Measurements from ENCODE around the gene LMCD1.

The LMCD1 gene

DNA sequence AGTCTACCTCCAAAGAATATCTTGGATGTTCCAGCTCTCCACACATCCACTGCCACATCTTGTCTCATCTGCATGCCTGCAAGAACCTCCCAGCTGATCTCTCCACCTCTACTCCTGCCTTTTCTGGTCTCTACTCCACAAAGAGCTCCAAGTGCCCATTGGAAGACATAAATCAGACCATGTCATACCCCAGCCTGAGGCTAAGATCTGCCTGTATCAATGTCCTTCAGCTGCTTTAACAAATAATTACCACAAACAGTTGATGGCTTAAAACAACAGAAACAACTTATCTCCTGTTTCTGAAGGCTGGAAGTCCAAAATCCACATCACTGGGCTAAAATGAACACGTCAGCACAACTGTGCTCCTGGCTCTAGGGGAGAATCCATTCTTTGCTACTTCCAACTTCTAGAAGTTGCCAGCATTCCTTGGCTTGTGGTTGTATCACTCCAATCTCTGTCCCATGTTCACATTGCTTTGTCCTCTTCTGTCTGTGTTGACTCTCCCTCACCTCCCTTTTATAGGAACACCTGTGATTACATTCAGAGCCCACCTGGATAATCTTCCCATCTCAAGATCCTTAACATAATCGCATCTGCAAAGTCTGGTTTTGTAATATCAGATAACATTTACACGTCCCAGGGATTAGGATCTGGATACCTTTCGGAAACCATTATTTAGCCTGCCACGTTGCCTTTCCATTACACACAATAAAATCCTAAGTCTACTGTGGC lies 17.0 kb upstream of the LMCD1 start:
- no peak for DNase-seq (ENCODE audit: low spot score)

DNA sequence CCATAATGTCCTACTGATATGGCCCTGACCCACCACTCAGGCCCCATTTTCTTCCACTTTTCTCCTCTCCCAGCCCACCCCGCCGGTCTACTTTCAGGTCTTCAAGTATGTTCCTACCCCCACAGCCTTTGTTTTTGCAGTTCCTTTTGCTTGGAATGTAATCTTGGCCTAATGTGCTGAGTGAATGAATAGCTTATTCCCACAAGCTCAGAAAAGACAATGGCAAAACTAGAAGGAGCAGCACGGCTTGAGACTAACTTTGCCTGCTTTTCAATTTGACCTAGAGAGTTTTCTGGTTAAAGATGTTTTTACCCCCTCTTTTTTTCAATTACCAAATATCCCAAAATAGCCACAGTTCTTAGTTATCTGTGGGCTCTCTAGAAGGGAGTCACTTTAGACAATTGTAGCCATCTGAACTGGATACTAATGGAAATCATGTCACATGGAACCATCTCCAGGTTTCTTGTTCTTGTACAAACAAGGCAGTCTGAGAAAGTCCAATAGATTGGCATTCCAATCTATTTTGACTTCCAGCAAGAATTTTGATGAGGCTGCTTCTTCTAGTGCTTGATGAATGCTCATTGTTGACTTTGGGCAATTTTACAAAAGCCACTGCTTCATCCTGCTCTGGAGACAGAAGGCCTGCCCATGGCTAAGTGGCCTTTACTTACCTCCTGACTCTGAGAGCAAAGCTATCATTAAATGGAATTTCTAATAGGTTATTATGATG lies 16.3 kb upstream of the LMCD1 start:
- no peak for DNase-seq (ENCODE audit: low spot score)

DNA sequence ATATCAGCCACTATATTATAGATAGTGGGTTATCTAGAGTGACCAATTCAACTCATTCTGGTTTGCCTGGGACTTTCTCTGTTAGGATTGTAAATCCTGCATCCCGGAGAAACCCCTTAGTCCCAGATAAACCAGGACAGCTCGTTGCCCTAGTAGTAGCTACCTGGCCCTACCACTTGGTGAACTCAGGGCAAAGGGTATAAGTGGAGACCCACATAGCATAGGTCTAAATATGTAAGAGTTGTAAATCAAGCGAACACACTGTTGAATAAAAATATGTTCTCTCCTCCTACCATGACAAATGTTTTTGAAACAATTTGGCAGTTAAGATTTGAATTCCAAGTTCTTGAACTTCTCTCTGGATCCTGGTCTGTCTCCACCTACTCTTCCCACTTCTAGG lies 15.7 kb upstream of the LMCD1 start:
- DNase-seq (ENCODE audit: low spot score) = no peak

DNA sequence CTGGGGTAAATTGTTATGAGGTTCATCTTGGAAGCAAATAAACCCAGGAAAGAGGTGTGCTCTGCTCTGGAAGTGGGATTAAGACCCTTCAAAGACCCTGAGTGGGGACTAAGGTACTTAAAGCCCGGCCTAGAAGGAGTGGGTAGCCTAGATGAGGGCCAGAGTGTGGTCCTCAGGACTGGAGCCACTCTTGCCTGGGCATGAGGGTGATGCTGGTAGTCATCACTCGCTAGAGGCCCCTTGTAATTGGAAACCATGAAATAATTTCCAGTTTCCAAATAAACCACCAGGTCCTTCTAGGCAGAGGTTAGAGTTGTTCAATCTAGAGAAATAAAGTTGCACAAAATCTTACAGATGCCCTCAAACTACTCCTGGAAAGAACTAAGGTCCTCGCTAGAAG lies 15.2 kb upstream of the LMCD1 start:
- no peak for DNase-seq (ENCODE audit: low spot score)

DNA sequence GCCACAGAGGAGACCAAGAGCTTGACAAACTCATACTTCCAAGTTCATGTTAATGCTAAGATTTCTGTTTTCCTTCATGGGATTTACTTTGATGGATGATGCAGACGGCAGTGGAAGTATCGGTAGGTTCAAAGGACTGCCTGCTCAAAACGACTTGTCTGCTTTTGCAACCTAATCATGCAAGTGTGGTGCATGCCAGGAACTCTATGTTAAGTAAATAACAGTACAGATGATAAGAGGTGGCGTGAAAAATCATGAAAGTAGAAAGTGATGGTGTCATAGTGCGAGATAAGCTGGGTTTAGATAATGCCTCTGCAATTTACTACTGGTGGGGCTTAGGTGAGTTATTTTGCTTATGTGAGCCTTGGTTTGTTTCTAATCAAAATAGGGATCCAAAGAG lies 14.7 kb upstream of the LMCD1 start:
- DNase-seq (ENCODE audit: low spot score) = no peak

DNA sequence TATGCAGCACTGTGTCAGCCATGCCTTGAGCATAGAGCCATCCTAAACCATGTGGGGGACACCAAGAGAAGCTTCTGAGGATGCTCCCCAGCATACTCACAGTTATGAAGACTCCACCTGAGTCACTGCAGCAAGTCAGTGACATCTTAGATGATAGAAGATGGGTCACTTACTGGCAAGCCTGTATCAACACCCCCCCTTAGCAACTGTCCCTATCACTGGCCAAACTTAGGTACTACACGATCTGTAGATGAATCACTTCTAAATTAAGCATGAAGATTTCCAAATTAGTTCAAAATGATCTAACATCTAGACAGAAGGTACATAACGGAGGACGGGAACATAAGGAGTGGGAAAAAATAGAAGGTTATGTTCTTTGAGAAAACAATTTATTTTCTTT lies 13.2 kb upstream of the LMCD1 start:
- DNase-seq (ENCODE audit: low spot score) = no peak

DNA sequence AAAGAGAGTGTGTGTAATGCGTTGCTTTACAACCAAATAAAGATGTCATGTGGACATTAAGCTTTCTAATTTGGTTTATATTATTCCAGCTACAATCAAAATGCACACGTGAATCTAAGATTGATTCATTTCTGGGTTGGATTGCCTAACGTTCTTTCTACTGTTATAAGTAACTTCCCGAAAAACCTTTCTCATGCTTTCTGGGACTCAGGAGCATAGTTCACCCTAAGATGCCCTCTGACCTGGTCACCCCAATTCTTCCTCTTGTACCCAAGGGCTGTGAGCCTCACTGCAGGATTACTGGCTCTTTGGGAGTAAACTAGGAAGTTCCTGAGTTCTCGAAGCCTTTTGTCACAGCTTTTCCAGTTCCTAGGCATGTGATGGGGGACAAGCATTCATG lies 12.7 kb upstream of the LMCD1 start:
- DNase-seq (ENCODE audit: low spot score) = no peak

DNA sequence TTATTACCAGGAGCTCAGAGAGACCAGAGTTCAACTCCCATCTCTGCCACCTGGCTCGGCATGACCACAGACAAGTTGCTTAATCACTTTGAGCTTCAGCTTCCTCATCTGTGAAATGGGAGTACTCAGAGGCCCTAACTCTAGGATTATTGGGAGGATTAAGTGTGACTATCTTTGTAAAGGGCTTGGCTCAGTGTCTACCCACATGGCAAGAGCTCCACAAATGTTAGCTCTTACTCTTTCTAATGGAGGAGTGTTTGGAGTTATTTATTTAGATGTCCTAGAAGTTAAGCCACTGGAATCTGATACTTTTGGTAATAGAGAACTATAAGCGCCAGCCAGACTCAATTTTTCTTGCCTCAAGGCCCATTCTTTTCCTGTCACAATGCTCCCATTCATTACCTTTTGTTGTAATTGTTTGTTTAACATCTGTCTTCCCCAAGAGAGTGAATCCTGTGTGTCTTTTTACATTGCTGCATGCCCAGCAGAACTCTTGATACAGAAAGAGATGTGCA lies 12.3 kb upstream of the LMCD1 start:
- DNase-seq (ENCODE audit: low spot score) = no peak

DNA sequence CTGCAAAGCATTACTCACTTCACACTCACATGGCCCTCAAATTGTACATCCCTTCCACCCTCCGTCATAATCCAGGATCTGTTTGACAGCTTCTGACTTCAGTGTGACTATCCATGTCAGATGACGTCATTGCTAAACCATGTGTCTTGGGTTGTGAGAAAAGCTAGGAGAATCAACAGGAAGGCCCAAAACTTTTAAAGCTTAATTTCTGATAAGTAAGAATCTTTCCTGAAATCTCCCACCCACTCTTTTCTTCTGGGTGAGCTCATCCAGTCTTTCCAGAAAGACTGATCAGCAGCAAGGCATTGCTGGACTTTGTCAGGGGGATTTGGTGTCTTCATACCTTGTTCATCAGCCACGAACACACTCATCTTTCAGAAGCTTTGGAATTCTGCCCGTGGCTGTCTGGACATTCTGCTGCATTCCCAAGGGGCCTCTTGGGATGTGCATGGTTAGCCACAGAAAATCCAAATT lies 11.5 kb upstream of the LMCD1 start:
- DNase-seq (ENCODE audit: low spot score) = no peak

DNA sequence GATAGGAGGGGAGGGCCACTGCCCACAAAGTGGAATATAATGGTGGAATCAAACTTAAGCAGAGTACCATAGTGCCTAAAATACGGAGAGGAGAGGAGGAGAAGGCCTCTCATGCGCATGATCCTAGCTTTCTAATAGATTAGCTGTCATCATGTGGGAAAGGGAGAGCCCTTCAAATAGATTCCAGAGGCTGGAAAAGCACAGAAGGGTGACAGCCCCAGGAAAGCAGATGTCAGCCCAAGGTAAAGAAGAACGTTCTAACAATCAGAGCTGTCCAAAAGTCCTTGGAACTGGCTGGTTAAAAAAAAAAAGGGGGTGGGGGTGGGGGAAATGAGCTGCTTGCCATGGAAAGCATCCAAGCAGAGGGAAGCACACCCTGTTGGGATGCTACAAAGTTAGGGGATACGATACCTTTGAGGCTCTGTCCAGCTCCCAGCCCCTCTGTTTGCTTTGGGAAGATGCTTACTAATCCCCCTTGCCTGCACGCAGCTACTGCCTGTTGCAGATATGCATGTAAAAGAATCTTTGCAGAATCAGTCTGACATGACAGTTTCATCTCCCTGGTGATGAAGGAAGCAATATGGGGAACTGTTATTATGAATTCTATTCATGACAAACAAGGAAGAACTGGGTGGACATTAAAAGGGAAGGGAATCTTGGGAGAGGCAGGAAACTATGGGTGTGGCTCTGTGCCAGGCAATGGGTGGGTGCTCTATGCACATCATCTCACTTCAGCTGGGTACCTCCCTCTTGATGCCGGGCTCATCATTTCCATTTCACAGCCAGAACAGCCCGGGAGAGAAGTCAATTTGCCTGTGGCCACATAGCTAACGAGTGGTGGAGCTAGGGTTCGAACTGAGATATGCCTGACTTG lies 10.1 kb upstream of the LMCD1 start:
- no peak for DNase-seq (ENCODE audit: low spot score)

DNA sequence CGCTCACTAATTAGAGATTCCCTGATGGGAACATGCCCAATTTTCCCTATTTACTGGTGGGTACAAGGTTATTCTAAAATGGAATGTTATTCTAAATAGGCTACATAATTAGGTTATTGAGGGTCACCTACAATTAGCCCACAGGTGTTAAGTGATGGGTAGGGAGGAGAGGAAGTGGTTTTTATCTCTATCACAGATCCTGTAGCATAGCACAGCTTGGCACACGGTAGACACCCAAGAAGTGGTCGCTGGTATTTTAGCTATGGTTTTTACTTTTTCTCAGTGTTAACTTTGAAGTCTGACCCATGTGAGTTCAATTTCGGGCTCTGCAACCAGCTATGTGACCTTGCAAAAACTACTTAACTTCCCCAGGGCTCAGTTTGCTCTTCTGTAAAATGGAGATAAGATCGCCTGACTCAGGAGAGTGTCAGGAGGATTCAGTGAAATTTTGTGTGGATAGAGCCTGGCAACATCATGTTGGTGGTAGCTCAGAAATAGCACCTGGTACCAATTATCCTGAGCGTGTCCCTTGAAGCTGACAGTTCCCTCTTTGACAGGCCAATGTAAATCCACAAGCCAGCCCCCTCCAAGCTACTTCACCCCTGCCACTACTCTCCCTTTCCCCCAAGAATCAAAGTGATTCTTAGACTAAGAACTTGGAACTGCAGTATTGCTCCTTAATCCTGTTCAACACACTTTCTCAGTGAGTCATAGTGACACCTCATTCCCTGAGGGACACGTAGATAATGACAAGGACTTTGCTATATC lies 8.7 kb upstream of the LMCD1 start:
- no peak for DNase-seq (ENCODE audit: low spot score)

DNA sequence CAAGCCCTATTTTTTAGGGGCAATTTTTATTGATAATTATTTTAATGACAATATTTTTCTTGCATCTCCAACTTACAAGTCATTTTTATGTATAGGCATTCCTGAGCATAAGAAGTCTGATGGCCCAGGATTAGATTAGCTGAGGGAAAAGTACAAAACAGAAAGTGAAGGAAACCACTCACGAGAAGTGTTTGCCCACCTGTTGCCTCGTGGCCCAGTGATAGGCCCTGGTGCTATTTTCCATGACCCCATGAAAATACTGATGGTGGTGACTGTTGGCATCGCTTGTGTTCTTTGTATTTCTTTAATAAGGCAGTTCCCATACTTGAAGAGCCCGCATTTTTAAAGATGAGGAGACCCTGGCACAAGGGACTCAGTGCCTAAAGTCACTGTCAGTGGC lies 7.9 kb upstream of the LMCD1 start:
- DNase-seq (ENCODE audit: low spot score) = no peak

DNA sequence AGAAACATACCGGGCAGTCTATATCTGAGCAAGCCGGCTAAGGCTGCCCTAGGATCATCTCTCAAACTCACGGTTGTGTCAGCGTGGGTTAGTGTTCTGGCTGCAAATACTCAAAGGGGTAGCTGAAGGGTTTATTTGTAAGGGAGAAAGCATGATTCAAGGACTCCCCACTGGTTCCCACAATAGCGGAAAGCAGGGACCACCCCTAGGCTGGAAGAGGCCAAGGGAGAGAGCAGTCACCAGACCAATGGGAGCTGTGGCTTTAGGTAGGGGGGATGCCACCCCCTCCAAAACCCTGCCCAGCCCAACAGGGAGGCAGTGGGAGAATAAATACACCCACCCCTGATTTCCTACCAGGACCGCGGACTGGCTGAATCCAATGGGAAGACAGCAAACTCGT lies 7.3 kb upstream of the LMCD1 start:
- DNase-seq (ENCODE audit: low spot score) = no peak

DNA sequence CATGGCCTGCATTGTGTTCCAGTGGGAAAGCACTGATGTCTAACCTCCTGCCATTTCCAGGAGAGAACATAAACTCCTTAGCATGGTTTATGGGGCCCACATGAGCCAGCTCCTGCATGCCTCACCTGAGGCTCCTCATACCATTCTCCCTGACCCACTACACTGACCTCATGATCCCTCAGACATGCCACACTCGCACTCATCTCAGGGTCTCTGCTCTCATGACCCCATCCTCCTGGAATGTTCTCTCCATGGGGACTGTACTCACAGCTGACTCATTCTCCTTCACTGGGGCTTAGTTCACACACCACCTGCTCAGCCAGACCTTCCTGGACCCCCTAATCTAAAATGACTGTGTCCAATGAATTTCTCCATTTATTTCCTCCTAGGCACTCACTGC lies 4.0 kb upstream of the LMCD1 start:
- no peak for DNase-seq (ENCODE audit: low spot score)

DNA sequence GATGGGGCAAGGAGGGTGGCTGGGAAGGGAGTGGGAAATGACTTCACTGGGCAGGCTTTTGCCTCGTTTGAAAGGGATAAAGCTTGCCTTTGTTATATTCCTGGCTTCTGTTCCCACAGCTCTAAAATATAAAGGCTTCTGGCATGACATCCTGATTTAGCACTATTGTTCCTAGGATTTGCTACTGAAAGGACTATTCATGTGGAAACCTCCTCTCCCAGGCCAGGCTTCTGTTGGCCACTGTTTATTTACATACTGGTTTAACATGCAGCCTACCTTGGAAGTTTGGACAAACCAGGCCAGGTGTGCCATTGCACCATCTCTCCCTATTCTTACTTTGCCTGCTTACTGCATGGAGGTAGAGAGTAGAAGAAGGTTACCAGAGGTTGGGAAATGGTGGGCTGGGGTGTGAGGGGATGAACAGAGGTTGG lies 2.4 kb upstream of the LMCD1 start:
- peak; percentile 15 for DNase-seq (ENCODE audit: low spot score)

DNA sequence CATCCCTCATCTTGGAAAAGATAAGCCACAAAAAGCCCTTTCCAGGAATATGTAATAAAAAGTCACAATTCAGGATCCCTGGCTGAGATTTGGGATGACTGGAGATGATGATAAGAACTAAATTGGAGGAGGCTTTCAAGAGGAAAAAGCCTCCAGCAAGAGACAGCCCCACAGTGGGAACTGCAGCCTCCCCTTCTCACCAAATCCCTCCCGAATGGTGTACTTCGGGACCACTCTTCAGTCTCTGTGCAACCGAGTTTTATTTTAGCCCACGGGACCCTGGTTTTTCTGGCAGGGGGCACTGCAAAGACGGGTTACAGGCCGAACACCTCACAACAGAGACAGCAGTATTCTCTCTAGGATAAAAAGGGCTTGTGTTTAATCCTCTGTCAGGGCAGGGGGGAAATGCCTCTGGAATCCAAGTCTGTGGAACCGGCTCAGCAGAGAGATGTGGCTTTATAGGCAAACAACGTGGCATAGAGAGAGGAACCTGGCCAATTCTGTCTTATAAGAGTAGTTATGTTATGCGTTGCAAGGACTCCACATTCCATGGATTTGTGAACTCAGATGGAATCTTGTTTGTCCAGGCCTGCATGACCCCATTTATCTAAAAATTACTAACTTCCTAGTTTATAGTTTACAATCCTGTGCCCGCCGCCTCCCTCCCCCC lies 1.2 kb upstream of the LMCD1 start:
- peak; percentile 17 for DNase-seq (ENCODE audit: low spot score)

DNA sequence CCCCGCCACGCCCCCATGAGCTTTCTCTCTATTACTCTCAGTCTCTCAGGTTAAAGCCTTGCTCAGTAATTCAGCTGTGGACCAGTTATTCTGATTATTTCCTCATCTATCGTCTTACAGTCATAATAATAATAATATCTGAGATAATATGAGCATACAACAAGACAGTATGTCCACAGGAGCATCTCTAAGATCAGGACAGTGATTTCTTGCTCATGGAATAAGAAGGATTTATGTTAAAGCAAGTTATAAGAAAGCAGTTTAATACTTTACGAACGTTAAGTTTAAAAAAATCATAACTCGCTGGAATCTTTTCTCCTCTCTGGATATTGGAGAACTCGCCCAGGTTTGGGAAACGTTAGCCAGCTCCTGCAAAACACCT lies 643 bp upstream of the LMCD1 start:
- DNase-seq (ENCODE audit: low spot score) = no peak

DNA sequence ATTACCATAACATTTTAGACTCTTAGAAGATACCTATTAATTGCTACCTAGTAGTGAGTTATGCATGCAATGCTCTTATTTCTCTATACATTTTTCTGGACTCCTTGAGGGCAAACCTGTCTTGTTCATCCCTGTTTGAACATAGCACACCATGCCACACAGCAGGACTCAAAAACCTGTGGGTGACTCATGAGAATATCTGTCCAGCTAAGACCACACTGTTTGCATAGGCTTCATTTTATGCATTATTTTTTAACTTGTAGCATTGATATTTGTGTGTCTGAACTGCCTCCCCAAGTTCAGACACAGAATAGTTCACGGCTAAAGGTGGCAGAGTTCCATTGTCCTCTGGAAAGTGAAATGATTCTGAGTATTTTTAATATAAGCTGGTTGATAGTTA lies 1.8 kb downstream of the LMCD1 start:
- no peak for DNase-seq (ENCODE audit: low spot score)

DNA sequence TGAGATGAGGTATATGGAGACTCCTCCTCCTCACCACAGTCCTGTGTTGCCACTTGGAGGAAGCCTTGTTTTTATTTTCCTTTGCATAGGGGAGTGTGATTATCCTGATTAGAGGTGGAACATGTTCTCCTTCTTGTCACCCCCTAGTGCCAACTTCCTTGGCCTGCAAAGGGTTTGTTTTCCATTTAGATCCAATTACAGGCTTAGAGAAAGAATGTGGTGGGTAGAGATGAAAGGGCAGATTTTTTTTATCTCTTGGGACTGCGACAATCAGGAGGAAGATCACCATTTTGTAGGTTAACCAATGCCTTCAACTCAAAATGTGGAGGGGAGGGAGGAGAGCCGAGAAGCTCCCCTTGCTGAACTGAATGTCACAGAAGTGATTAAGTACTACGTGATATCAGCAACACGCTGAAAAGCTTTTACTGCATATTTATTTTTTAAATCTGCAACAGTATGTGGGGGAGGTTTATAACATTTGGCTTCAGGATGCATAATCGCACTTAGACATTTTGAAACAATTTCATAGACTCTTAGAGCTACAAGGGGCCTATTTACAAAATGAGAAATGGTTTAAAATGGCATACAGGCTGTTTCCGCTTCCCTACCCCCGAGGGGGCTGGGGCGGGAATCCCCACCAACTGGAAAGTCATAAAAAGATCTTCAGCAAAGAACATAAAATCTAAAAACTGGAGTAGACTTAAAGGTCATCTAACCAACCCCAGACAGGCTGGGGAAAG lies 2.4 kb downstream of the LMCD1 start:
- DNase-seq (ENCODE audit: low spot score) = no peak

DNA sequence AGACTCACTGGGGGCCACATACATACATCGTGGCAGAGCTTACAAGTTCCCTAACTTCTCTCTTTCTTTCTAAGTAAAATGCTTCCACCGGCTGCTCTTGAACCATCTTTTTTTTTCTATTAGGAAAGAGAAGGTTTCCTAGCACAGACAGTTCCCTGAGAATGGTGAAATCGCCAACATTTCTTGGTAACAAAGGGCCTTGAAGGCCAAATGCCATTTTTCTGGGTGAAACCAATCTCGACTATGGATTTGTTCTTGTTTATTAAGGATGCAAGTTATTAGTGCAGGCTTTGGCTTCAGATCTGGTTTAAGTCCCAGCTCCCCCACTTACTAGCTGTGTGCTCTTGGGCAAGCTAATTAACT lies 3.0 kb downstream of the LMCD1 start:
- DNase-seq (ENCODE audit: low spot score) = no peak

DNA sequence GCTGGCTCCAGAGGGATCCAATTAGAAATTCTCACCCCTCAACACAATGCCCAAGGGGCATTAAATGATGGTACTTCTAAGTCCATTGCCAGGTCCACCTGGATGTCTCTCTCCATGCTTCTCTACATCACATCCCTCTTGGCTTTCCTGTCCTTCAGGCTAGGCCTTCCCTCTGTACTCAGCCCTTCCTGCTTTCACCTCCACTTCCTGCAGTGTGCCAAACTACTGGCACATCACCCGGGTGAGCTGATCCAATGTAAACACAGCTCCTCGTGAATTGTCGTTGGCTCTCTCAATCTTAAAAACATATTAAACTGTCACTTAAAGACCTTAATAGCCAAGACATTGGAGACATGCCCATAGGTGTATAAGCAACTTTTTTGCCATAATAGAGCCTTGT lies 4.0 kb downstream of the LMCD1 start:
- no peak for DNase-seq (ENCODE audit: low spot score)

Measured in cerebellar cortex (tissue), 1 donor.